GM12878 (cell line): ENCODE results near the gene GGACT.

Experiments used
- GABPA ChIP-seq: IDR thresholded peaks from 2 replicates; pipeline ENCODE4 v1.6.1; 2014; ENCODE audit warnings: antibody characterized with exemption, low read depth, mild to moderate bottlenecking, inconsistent platforms
- POLR2AphosphoS5 ChIP-seq: IDR thresholded peaks from 2 replicates; pipeline ENCODE4 v1.6.1; 2011; ENCODE audit warnings: mild to moderate bottlenecking, low read length, inconsistent platforms
- SP1 ChIP-seq: IDR thresholded peaks from one replicate; pipeline ENCODE4 v1.6.1; 2011; ENCODE audit warnings: low read depth, low read length

DNA sequence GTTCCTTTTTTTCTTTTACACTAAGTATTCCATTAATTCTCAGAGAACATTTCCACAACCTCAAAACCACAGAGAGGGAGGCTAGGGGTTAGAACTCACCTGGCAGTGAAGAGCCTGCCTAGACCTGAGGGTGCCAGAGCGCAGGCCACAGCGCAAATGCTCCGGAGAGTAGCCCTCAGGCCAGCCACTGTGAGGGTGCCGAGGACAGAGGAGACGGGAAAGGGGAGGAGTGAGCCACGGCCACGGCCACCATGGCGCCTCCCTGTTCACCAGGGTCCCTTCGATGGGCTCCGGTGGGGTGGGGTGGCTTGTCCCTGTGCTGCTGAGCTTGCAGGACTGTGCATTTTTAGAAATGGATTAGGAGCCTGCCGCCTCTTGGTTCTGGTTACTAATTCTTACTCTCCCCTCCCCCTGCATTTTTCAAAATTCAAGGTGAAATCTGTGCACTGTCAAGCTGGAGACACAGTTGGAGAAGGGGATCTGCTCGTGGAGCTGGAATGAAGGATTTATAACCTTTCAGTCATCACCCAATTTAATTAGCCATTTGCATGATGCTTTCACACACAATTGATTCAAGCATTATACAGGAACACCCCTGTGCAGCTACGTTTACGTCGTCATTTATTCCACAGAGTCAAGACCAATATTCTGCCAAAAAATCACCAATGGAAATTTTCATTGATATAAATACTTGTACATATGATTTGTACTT, 58.8 kb downstream of the GGACT start:
- TF ChIP-seq POLR2AphosphoS5 (no peak), SP1 (no peak), GABPA (no peak)
